Esophagus mucosa (tissue), 1 donor: ENCODE results near the gene ANKS1B. TPM values are rescaled to one million over a fixed set of nuclear protein-coding genes. Genes with fewer than 3 reads are reported as not detected.
"Not testable (repeated sequence)": the region's sequence is repeated elsewhere in the genome, so short reads cannot be mapped to it uniquely, and the experiment has no call there.

ENCODE experiments used
- ATAC-seq: fragments of 200-7000 bp; cut with Tn5 transposase; one replicate; pipeline ENCODE4 v1.9.1; 2020
- total RNA-seq: library from RNA; stranded (reverse); gene quantifications from one replicate; pipeline ENCODE4 v1.2.4, GENCODE V29; 2023
- donor health status: DM: yes; HTN: yes; CAD: no.

Gene ANKS1B
- total RNA-seq, 1 donor from 2014 or later = 2.8 TPM

DNA sequence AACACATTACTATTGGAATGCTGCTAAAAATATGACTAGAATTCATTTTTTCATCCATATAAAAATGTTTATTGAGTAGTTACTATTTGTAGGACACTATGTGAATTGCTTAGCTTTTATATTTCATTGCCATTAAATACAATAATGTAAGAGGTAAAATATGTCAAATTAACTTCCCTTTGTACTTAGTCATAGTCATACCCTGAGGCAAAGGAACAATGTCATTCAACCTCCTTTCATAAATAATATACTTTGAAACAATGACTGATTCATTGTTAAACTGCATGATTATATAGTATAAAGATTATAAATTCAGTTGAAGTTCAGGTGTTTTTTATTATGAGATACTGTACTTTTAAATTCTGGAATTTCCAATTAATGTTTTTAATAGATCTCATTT, 232.0 kb downstream of the ANKS1B start:
- ATAC-seq = peak; percentile 69

DNA sequence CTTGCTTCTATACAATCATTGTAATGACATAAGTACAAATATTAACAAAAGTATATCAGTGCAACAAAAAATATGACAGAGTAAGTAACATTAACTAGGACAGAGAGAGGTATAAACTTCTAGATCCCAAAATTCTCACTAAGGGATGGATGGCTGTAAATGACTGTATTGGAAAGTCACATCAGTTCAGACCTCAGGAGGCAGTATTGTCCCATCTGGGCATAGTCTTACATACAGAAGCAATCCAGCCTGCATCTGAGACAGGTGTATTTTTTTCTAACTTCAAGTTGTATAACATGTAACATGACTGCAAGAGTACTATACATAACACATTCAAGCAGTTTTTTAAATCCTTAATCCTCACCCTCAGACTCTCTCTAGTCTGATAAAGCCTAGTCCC, 238.2 kb downstream of the ANKS1B start:
- ATAC-seq = peak; percentile 28

GRCh38 chr12:99745895-99746294, 238.8 kb downstream of the ANKS1B start:
- no peak for ATAC-seq

- ATAC-seq = no peak
Measured at GRCh38 chr12:99745121-99745520, 239.6 kb downstream of the ANKS1B start.

GRCh38 chr12:99736760-99737269, 247.9 kb downstream of the ANKS1B start:
- no peak for ATAC-seq

GRCh38 chr12:99732131-99732530, 252.6 kb downstream of the ANKS1B start:
- no peak for ATAC-seq

DNA sequence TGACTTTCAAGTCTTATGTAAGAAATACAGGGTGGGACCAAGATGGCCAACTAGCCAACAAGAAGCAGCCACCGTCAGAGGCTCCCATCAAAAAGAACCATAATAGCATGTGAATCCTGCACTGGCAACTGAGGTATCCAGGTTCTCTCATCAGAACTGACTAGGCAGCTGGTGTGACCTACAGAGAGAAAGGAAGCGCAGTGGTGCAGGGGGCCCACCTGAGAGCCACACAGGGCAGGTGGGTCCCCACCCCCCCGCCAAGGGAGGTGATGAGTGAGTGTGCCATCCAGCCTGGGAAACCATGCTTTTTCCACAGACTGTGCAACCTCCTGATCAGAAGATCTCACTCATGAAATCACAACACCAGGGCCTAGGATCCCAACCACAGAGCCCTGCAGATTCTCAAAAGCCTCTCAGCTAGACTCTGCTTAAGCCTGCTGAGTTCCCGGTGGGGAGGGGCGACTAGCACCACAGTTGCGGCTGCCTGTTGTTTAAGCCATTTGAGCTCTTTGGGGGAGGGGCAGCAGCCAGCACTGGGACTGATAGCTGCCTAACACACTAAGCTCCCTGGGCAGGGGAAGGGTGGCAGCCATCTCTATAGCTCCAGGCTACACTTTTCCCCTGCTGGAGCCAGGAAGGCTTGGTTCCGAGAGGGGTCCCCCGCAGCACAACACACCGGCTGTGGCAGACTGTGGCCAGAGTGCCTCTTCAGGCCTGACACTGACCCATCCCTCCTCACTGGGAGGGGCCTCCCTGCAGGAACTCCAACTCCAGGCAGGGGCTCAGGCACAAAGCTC, 261.8 kb downstream of the ANKS1B start:
- ATAC-seq = no peak

DNA sequence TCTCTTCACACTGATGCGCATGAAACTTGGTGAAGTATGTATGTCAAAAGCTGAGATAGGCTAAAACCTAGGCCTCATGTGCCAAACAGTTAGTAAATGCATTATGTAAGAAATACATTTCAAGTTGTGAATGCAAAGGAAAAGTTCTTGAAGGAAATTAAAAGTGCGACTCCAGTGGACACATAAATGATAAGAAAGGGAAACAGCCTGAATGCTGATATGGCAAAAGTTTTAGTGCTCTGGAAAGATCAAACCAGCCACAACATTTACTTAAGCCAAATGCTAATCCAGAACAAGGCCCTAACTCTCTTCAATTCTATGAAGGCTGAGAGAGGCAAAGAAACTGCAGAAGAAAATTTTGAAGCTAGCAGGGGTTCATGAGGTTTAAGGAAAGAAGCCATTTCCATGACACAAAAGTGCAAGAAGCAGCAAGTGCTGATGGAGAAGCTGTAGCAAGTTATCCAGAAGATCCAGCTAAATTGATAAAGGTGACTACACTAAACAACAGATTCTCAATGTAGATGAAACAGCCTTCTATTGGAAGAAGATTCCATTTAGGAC, 262.9 kb downstream of the ANKS1B start:
- no peak for ATAC-seq

DNA sequence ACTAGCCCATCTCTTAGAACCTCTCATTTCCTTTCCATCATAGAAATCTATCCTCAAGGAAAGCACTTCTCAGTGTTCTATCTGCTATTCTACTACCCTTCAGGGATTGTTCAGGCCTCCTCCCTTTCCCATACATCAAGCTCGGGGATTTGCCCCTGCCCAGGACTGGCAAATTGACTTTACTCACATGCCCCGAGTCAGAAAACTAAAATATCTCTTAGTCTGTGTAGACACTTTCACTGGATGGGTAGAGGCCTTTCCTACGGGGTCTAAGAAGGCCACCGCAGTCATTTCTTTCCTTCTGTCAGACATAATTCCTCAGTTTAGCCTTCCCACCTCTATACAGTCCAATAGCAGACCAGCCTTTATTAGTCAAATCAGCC, 264.7 kb downstream of the ANKS1B start:
- ATAC-seq = not testable (repeated sequence)

DNA sequence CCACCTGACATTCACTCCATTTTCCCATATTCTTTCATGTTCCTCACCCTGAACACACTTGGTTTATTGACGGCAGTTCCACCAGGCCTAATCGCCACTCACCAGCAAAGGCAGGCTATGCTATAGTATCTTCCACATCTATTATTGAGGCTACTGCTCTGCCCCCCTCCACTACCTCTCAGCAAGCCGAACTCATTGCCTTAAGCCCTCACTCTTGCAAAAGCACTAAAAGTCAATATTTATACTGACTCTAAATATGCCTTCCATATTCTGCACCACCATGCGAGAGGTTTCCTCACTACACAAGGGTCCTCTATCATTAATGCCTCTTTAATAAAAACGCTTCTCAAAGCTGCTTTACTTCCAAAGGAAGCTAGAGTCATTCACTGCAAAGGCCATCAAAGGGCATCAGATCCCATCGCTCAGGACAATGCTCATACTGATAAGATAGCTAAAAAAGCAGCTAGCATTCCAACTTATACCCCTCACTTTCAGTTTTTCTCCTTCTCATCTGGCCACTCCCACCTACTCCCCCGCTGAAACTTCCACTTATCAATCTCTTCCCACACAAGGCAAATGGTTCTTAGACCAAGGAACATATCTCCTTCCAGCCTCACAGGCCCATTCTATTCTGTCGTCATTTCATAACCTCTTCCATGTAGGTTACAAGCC, 265.2 kb downstream of the ANKS1B start:
- ATAC-seq = not testable (repeated sequence)

GRCh38 chr12:99715841-99716510, 268.8 kb downstream of the ANKS1B start:
- ATAC-seq = not testable (repeated sequence)

DNA sequence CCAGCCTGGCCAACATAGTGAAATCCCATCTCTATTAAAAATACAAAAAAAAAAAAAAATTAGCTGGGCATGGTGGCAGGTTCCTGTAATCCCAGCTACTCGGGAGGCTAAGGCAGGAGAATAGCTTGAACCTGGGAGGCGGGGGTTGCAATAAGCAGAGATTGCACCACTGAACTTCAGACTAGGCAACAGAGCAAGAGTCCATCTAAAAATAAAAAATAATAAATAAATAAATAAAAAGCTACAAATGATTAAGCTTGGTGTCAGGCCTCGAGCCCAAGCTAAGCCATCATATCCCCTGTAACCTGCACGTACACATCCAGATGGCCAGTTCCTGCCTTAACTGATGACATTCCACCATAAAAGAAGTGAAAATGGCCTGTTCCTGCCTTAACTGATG, 269.8 kb downstream of the ANKS1B start:
- ATAC-seq = not testable (repeated sequence)

- ATAC-seq = no peak
Measured at GRCh38 chr12:99713946-99714520, 270.7 kb downstream of the ANKS1B start.

GRCh38 chr12:99712281-99712680, 272.5 kb downstream of the ANKS1B start:
- no peak for ATAC-seq

DNA sequence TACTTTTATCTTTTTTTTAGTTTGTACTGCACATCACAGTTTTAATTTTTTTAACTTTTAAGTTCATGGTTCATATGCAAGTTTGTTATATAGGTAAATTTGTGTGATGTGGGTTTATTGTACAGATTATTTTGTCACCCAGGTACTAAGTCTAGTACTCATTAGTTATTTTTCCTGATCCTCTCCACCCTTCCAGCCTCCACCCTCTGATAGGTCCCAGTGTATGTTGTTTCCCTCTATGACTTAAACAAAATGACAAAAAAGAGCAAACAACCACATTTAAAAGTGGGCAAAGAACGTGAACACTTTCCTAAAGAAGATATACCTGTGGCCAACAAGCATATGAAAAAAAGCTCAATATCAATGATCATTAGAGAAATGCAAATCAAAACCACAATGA, 273.5 kb downstream of the ANKS1B start:
- no peak for ATAC-seq

DNA sequence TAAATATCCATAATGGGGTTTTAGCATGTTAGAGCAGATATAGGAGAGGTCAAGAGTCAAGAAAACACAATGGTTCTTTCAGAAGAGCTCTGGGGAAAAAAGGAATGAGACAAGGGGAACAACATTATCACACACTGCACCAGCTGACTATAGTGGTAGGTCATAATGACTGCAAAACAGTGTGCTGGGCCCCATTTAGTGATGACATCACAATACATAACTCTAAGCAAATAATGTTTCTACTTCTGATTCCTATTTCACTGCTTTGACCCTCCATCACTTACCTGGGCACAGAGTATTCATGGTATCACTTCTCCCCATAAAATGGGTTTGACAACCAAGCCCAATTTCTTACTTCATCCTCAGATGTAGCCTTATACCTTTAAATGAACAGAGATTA, 275.1 kb downstream of the ANKS1B start:
- ATAC-seq = no peak

DNA sequence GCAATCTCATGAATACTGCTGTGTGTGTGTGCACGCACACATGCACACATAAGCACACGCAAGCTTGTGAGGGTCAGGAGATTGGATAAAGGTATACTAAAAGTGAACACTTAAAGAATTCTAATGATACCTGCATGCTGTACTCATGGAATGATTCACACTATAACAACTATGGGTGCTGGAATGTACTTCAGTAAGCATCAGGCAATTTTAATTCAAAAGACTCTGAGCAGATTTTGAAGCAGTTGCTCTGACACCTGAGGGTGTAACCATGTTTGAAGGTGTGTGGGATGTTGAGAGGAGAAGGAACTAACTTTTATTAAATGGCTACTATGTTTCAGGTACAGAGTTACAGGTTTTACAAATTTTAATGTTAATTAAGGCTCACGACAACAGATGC, 275.6 kb downstream of the ANKS1B start:
- no peak for ATAC-seq

GRCh38 chr12:99707883-99708282, 276.9 kb downstream of the ANKS1B start:
- ATAC-seq = no peak

GRCh38 chr12:99706736-99707473, 277.8 kb downstream of the ANKS1B start:
- peak; percentile 73 for ATAC-seq

- no peak for ATAC-seq
Measured at GRCh38 chr12:99704458-99704857, 280.3 kb downstream of the ANKS1B start.

- no peak for ATAC-seq
Measured at GRCh38 chr12:99704036-99704435, 280.7 kb downstream of the ANKS1B start.

DNA sequence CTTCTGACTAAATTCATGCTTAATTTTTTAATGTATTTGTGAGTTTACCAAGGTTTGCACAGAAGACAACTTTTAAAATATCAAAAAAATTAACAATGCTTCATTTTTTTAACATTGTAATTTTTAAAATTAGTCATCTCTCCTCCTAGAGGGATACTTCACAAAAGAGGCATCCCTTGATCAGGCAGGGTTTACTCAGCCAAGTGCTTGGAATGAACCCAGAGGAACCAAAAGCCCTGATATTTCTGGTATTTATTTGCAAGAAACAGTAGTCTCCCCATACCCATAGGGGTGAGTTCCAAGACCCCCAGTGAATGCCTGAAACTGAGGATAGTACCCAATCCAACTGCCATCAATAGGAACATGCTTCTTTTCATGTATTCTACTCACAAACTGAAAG, 284.7 kb downstream of the ANKS1B start:
- ATAC-seq = no peak
